ENCODE data around the gene PTPRM. TPM values are rescaled to one million over a fixed set of nuclear protein-coding genes. Genes with fewer than 3 reads are reported as not detected.

PTPRM gene
- total and polyA plus RNA-seq, 2 of the 4 experiments (the other 2 are of a cell fraction): 28.3 to 51.2 TPM

- Histone ChIP-seq H2BK120ac (ENCODE audit: low read depth, low read length) (no peak overlapping the region), H3K14ac (replicated peaks; ENCODE audit: low read depth, low read length) (no peak overlapping the region), H3K56ac (ENCODE audit: extremely low read depth, insufficient read depth, low read length) (no peak overlapping the region), H3K9ac (ENCODE audit: low read depth, low read length) (no peak overlapping the region), H4K8ac (ENCODE audit: low read depth in 2 of 2, low read length in 2 of 2) (no peak overlapping the region), H2BK5ac (ENCODE audit: low read depth, low read length, poor library complexity, severe bottlenecking) (no peak overlapping the region), H3K79me1 (ENCODE audit: low read depth in 1 of 2, low read length in 2 of 2) (no peaks in the 10 kb centered on the region; a peak in 1 of 4 replicates), H2BK20ac (ENCODE audit: low read depth, low read length) (no peak overlapping the region), H2AK9ac (replicated peaks; ENCODE audit: low read depth, low read length, poor library complexity) (no peak overlapping the region), H3K4me1 (ENCODE audit: control insufficient read depth, insufficient read depth, low read length) (peaks cover 4% of the 10 kb centered on the region), H3K9me1 (ENCODE audit: insufficient read depth, low read length) (0 out of 2 replicates have a peak, but pooled peaks cover 6% of the 10 kb centered on the region), H3K23ac (ENCODE audit: low read depth, low read length) (no peak overlapping the region), H3K36me3 (ENCODE audit: control insufficient read depth, insufficient read depth, low read length) (peaks cover 4% of the 10 kb centered on the region; the same call in 1 of the 2 replicates), H3K9me3 (ENCODE audit: control insufficient read depth, insufficient read depth, low read length) (no peaks in the 10 kb centered on the region), H3K4me2 (ENCODE audit: low read depth, low read length) (no peak overlapping the region), H3K4me3 (ENCODE audit: insufficient read depth, low read depth, low read length) (no peak overlapping the region), H2BK15ac (ENCODE audit: low read depth, low read length) (no peak overlapping the region), H4K91ac (ENCODE audit: insufficient read depth, low read depth, low read length) (no peak overlapping the region), H2AK5ac (ENCODE audit: low read depth, low read length) (no peak overlapping the region), H2AFZ (replicated peaks; ENCODE audit: low read length, poor library complexity) (no peak overlapping the region), H3K4ac (ENCODE audit: low read depth, low read length) (no peak overlapping the region), H3K18ac (ENCODE audit: low read depth, low read length) (no peak overlapping the region), H3K27ac (ENCODE audit: insufficient read depth, low read length) (no peak overlapping the region), H3K27me3 (ENCODE audit: control insufficient read depth, insufficient read depth, low read length) (no peaks in the 10 kb centered on the region), H4K20me1 (ENCODE audit: insufficient read depth, low read length) (no peaks in the 10 kb centered on the region), H4K5ac (ENCODE audit: low read depth, low read length) (no peak overlapping the region)
- intact Hi-C loops (cut with micrococcal nuclease) (no loop called here), dilution Hi-C loops (cut with HindIII; ENCODE audit: low sequenced_read_pairs, unreplicated experiment) (no loop called here), in situ Hi-C loops (cut with MboI; ENCODE audit: low sequenced_read_pairs) (no loop called here)
- 67% methylated on average over 1 of the region's 2 CpGs; no CpG with 5 or more reads in 1 of the 2 experiments for WGBS, 2 experiments (ENCODE audit: extremely low coverage in 2 of 2, insufficient read length in 1 of 2)
- ATAC-seq (ENCODE audit: low read depth) (no peak), DNase-seq (no peak)
- ChIA-PET POLR2A (ENCODE audit: unreplicated experiment) (no interaction called here), CTCF (interaction anchor here (0.7 kb wide), 1 partner anchor 115 kb away, joined by 4 read pairs; no protein-coding TSS in a partner anchor)
- no TSS peak for BruUV-seq (replicated peaks)
- TF ChIP-seq RAD21 (IDR thresholded peaks at IDR 0.05; ENCODE audit: low read length): no peak
- no peak for TF ChIP-seq CTCF (conservative IDR thresholded peaks at IDR 0.05; ENCODE audit: low read depth, low read length)
- no peak for TF ChIP-seq CEBPB (IDR thresholded peaks at IDR 0.05; ENCODE audit: low read depth, low read length)
- no peak for TF ChIP-seq POLR2A (IDR thresholded peaks at IDR 0.05; ENCODE audit: low read depth, low read length)
- no peak for TF ChIP-seq NFE2L2 (IDR thresholded peaks at IDR 0.05; ENCODE audit: low read depth, low read length)
- TF ChIP-seq SMC3 (IDR thresholded peaks at IDR 0.05; ENCODE audit: low read depth, low read length): no peak
- TF ChIP-seq RCOR1 (IDR thresholded peaks at IDR 0.05; ENCODE audit: insufficient replicate concordance, low read length): no peak
- TF ChIP-seq ELK1 (IDR thresholded peaks at IDR 0.05; ENCODE audit: borderline replicate concordance, low read depth, low read length): no peak
- no peak for TF ChIP-seq CHD1 (IDR thresholded peaks at IDR 0.05; ENCODE audit: low read depth, low read length)
- no peak for TF ChIP-seq MXI1 (IDR thresholded peaks at IDR 0.05; ENCODE audit: borderline replicate concordance, low read depth, low read length)
- TF ChIP-seq FOS (IDR thresholded peaks at IDR 0.05; ENCODE audit: low read depth, low read length): no peak
Measured at GRCh38 chr18:8142932-8143331, 575.8 kb downstream of the PTPRM start.
